Nephron (organoid): ENCODE measurements around the gene COL6A1.

ENCODE experiments used
- H3K27ac Mint-ChIP-seq, 3 experiments: 2 replicates each; pipeline ENCODE4 v1.8.0; 2020; ENCODE audit warnings: mixed read lengths in 3 of 3, mild to moderate bottlenecking in 2 of 3, moderate library complexity in 1 of 3
- H3K27me3 Mint-ChIP-seq: 2 replicates; pipeline ENCODE4 v1.8.0; 2021; ENCODE audit warnings: low read depth, mild to moderate bottlenecking, moderate library complexity, mixed read lengths
- H3K36me3 Mint-ChIP-seq: 2 replicates; pipeline ENCODE4 v1.8.0; 2020; ENCODE audit warnings: low read depth, mixed read lengths
- H3K4me1 Mint-ChIP-seq: 2 replicates; pipeline ENCODE4 v1.8.0; 2020; ENCODE audit warnings: mixed read lengths
- H3K4me3 Mint-ChIP-seq, 3 experiments: 2 replicates each; pipeline ENCODE4 v1.8.0; 2020; ENCODE audit warnings: mild to moderate bottlenecking in 3 of 3, mixed read lengths in 3 of 3, moderate library complexity in 2 of 3
- H3K9me3 Mint-ChIP-seq: 2 replicates; pipeline ENCODE4 v1.8.0; 2020; ENCODE audit warnings: mixed read lengths
- TF ChIP-seq, protein P1 (sequence below), 3 experiments: fragments of 200-600 bp; sonication (generic); IDR thresholded peaks; one replicate each; pipeline ENCODE4 v1.5.0; 2021; ENCODE audit warnings: antibody characterized with exemption in 3 of 3; ENCODE audit not compliant: unreplicated experiment in 3 of 3

The COL6A1 gene

DNA sequence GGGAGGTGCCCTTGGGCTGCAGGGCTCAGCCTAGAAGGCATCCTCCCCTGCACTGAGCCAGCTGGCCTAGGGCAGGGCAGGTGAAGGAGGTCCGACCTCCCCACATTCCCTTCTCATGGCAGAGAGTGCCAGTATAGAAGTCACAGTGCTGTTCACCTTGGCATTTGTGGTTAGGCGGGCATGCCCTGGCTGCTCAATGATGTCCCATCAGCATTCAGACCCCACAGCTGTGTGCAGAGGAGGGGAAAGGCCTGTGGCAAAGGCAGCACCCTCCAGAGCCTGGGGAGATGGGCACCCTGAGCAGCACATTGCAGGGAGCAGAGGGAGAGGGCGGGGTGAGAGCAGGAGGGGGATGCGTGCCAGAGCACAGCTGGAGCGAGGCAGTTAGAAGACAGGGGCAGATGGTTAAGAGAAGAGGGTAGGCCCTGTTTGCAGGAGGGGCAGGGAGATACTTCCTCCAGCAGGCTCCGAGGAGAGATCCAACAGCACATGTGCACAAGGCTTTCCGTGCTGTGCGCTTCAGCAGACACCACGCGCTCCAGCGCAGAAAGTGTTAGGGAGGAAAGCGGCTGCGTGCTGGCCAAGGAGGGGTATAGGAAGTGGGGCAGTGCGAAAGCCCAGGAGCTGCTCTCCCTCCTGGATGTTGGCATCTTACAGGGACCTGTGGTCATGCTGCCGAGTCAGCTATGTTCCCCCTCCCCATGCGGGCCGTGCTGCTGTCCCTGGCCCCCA lies 43.7 kb upstream of the COL6A1 start:
- Mint-ChIP-seq H3K4me3 (no peak overlapping the region), H3K4me1 (peaks cover 20% of the 10 kb centered on the region), H3K27me3 (peaks cover 9% of the 10 kb centered on the region), H3K27ac (no peak overlapping the region), H3K36me3 (no peaks in the 10 kb centered on the region), H3K9me3 (no peaks in the 10 kb centered on the region)
- TF ChIP-seq, protein P1, sequence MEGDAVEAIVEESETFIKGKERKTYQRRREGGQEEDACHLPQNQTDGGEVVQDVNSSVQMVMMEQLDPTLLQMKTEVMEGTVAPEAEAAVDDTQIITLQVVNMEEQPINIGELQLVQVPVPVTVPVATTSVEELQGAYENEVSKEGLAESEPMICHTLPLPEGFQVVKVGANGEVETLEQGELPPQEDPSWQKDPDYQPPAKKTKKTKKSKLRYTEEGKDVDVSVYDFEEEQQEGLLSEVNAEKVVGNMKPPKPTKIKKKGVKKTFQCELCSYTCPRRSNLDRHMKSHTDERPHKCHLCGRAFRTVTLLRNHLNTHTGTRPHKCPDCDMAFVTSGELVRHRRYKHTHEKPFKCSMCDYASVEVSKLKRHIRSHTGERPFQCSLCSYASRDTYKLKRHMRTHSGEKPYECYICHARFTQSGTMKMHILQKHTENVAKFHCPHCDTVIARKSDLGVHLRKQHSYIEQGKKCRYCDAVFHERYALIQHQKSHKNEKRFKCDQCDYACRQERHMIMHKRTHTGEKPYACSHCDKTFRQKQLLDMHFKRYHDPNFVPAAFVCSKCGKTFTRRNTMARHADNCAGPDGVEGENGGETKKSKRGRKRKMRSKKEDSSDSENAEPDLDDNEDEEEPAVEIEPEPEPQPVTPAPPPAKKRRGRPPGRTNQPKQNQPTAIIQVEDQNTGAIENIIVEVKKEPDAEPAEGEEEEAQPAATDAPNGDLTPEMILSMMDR (IDR thresholded peaks at IDR 0.05; ENCODE audit: unreplicated experiment in 3 of 3) = no peak

DNA sequence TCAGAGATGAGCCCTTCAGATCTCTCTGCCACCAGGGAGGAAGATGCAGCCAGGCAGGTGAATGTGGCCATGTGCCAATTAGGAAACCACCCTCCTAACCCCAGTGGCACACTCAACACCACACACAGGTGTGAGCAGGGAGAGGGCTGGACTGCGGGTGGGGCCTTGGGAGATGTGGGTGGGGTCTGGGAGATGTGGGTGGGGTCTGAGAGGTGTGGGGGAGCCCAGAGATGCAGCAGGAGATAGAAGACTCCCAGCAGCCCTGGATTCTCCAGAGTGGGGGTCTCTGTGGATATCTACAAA lies 43.2 kb upstream of the COL6A1 start:
- no peaks in the 10 kb centered on the region for H3K36me3 Mint-ChIP-seq
- H3K27ac Mint-ChIP-seq = no peak overlapping the region
- peaks cover 20% of the 10 kb centered on the region for H3K4me1 Mint-ChIP-seq
- H3K4me3 Mint-ChIP-seq = no peak overlapping the region
- TF ChIP-seq, protein P1 (IDR thresholded peaks at IDR 0.05; ENCODE audit: unreplicated experiment in 3 of 3) = no peak
- peaks cover 12% of the 10 kb centered on the region for H3K27me3 Mint-ChIP-seq
- no peaks in the 10 kb centered on the region for H3K9me3 Mint-ChIP-seq

DNA sequence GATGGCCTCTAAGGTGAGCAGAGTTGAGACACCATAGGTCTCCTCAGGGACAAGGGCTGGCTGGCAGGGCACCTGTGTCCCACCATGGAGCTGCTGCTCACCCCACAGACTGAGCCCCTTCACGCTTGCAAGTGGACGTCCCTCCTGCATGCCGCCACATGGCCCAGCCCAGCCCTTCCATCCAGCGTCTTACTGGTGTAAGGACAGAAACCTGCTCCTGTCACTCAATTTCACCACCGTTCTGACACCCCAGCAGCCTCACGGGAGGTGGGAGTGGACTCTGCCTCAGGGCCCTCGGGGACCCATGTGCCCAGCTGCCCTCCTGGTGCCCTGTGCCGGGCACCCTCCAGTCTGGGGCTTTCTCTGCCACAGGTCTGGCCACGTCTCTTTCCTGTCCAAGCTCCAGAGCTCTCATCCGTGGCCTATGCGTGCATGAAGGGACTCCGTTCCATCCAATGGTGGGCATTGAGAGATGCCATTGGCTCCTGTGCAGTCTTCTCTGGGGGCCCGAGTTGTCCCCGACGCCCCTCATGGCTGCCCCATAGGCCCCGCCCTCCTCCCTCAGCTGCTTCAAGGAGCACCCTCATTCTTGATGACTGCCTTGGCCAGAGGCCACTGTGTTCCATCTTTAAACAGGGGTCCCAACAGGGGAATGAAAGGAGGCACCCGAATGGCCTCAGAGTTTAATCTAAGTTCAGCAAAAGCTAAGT lies 42.6 kb upstream of the COL6A1 start:
- Mint-ChIP-seq H3K4me1 (peaks cover 20% of the 10 kb centered on the region), H3K27me3 (peaks cover 12% of the 10 kb centered on the region)

DNA sequence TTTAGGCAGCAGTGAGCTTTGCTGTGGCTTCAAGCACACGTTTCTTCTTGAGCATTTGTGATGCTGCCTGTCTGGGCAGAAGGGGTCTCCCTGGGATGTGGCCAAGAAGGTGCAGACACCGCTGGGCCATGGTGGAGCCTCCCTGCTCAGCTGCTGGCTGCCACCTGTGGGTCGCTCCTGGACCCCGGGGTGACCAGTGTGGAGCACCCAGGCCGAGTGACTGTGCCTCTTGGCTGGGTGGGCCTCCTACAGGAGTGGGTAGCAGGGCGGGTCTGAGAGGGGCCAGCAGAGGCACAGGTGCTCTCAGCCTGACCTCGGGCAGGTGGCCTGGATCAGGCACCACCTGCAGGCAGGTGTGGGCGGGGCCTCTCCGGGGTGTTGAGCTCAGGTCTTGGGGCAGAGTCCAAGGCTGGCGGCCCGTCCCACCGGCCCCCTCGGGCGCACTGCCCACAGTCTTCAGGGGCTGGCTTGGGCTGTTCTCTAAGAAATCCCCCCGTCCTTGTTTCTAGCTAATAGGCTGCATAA lies 42.0 kb upstream of the COL6A1 start:
- no peaks in the 10 kb centered on the region for H3K9me3 Mint-ChIP-seq
- TF ChIP-seq, protein P1 (IDR thresholded peaks at IDR 0.05; ENCODE audit: unreplicated experiment in 3 of 3) = no peak
- H3K27ac Mint-ChIP-seq = no peak overlapping the region
- H3K4me3 Mint-ChIP-seq = no peak overlapping the region
- H3K27me3 Mint-ChIP-seq = peaks cover 9% of the 10 kb centered on the region
- H3K36me3 Mint-ChIP-seq = no peaks in the 10 kb centered on the region
- H3K4me1 Mint-ChIP-seq = peaks cover 20% of the 10 kb centered on the region

More for the DNA sequence above, 42.6 kb upstream of the COL6A1 start:
- Mint-ChIP-seq H3K9me3 (no peaks in the 10 kb centered on the region), H3K36me3 (no peaks in the 10 kb centered on the region), H3K4me3 (no peak overlapping the region), H3K27ac (no peak overlapping the region)
- TF ChIP-seq, protein P1 (IDR thresholded peaks at IDR 0.05; ENCODE audit: unreplicated experiment in 3 of 3) = no peak

DNA sequence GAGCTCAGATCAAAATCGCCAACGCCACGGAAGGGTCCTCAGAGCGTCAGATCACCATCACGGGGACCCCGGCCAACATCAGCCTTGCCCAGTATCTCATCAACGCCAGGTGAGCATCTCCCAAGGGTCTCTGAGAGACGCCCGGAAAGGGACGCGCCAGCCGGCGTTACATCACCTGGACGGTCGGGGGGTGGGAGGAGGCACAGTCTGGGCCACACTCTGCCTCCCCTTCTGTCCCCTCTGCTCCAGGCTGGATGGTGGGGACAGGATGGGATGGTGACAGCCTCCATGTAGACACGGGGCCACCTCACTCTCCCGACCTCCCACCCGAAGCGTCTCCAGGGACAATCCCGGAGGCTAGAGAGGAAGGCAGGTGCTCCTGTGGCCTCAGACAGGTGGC lies 41.5 kb upstream of the COL6A1 start:
- Mint-ChIP-seq H3K4me1 (peaks cover 20% of the 10 kb centered on the region), H3K9me3 (no peaks in the 10 kb centered on the region), H3K27me3 (peaks cover 9% of the 10 kb centered on the region), H3K4me3 (no peak overlapping the region), H3K36me3 (no peaks in the 10 kb centered on the region), H3K27ac (no peak overlapping the region)
- TF ChIP-seq, protein P1 (IDR thresholded peaks at IDR 0.05; ENCODE audit: unreplicated experiment in 3 of 3) = no peak
